Activated T-helper 1 cell treated with anti-CD3 and anti-CD28 coated beads, Interleukin-12 subunit alpha, Interleukin-12 subunit beta, Interleukin-2, Interleukin-4 antibody, amounts not matched to agents 30 ng/mL and 10 ng/mL and 1 ng/mL, durations not matched to agents 14 hours and 24 hours and 36 hours (primary cell): Measurements from ENCODE around the gene JMJD6. TPM values are rescaled to one million over a fixed set of nuclear protein-coding genes. Genes with fewer than 3 reads are reported as not detected.
"Not testable (repeated sequence)": the region's sequence is repeated elsewhere in the genome, so short reads cannot be mapped to it uniquely, and the experiment has no call there.

Experiments
- DNase-seq: peaks from one replicate; pipeline ENCODE4 v3.0.0; 2021; ENCODE audit warnings: low spot score
- H3K27ac Mint-ChIP-seq: one replicate; pipeline ENCODE4 v1.8.0; 2021; ENCODE audit warnings: mild to moderate bottlenecking, mixed read lengths
- H3K27me3 Mint-ChIP-seq: one replicate; pipeline ENCODE4 v1.8.0; 2022; ENCODE audit warnings: mild to moderate bottlenecking, moderate library complexity, mixed read lengths; ENCODE audit not compliant: insufficient read depth
- H3K36me3 Mint-ChIP-seq: one replicate; pipeline ENCODE4 v1.8.0; 2021; ENCODE audit warnings: low read depth, mixed read lengths
- H3K4me1 Mint-ChIP-seq: one replicate; pipeline ENCODE4 v1.8.0; 2021; ENCODE audit warnings: low read depth, mixed read lengths
- H3K4me3 Mint-ChIP-seq: one replicate; pipeline ENCODE4 v1.8.0; 2021; ENCODE audit warnings: mild to moderate bottlenecking, moderate library complexity, mixed read lengths
- H3K9me3 Mint-ChIP-seq: one replicate; pipeline ENCODE4 v1.8.0; 2021; ENCODE audit warnings: mixed read lengths
- intact Hi-C: fragments of 100-400 bp; cut with micrococcal nuclease; formaldehyde crosslinking; loops from one replicate; pipeline ENCODE4 v1.15.1; 2024
- total RNA-seq: library from RNA; stranded (reverse); gene quantifications from 2 replicates; pipeline ENCODE4 v1.2.3, GENCODE V29; 2022

The JMJD6 gene
- 80.5 TPM in 2 replicates for total RNA-seq

- peak; percentile 95 for DNase-seq
- peak within 1 kb of the TSS; percentile 95 for H3K4me3 Mint-ChIP-seq
- H3K36me3 Mint-ChIP-seq: peaks cover 35% of the 10 kb centered on the region
- no peaks in the 10 kb centered on the region for H3K9me3 Mint-ChIP-seq
- H3K27ac Mint-ChIP-seq: peak within 1 kb of the TSS; percentile 96
- peaks cover 42% of the 10 kb centered on the region for H3K4me1 Mint-ChIP-seq
- intact Hi-C loops: loop anchor here (1.0 to 5.0 kb wide), 8 partner anchors 11 to 1406 kb away; partner anchors contain the start of genes ACOX1, SEC14L1, SRSF2 and TEN1
- no peaks in the 10 kb centered on the region for H3K27me3 Mint-ChIP-seq
Measured at GRCh38 chr17:76726231-76726775, at the start of gene JMJD6. Gene JMJD6, minus strand, starts transcription at chr17:76726606. Its CDS starts 131 bp downstream, at chr17:76726475.

GRCh38 chr17:76775021-76775600, 48.7 kb upstream of the JMJD6 start:
- Mint-ChIP-seq H3K4me3 (no peak overlapping the region), H3K36me3 (peaks cover 43% of the 10 kb centered on the region), H3K4me1 (peaks cover 18% of the 10 kb centered on the region), H3K9me3 (no peaks in the 10 kb centered on the region), H3K27me3 (no peaks in the 10 kb centered on the region), H3K27ac (no peak overlapping the region)
- intact Hi-C loops: no loop called here
- no peak for DNase-seq

GRCh38 chr17:76772842-76773525, 46.6 kb upstream of the JMJD6 start:
- peak overlapping the region; percentile 35 for H3K27ac Mint-ChIP-seq
- no peaks in the 10 kb centered on the region for H3K9me3 Mint-ChIP-seq
- DNase-seq: no peak
- peak overlapping the region; percentile 48 for H3K4me3 Mint-ChIP-seq
- no peaks in the 10 kb centered on the region for H3K27me3 Mint-ChIP-seq
- intact Hi-C loops: no loop called here
- H3K4me1 Mint-ChIP-seq: peaks cover 18% of the 10 kb centered on the region
- H3K36me3 Mint-ChIP-seq: peaks cover 44% of the 10 kb centered on the region

- Mint-ChIP-seq H3K36me3 (peaks cover 10% of the 10 kb centered on the region), H3K4me1 (peaks cover 8% of the 10 kb centered on the region), H3K4me3 (no peak overlapping the region), H3K9me3 (no peaks in the 10 kb centered on the region), H3K27ac (no peak overlapping the region), H3K27me3 (no peaks in the 10 kb centered on the region)
- intact Hi-C loops: no loop called here
- no peak for DNase-seq
Measured at GRCh38 chr17:76758570-76758969, 32.2 kb upstream of the JMJD6 start.

- H3K4me3 Mint-ChIP-seq: no peak overlapping the region
- H3K9me3 Mint-ChIP-seq: no peaks in the 10 kb centered on the region
- peaks cover 21% of the 10 kb centered on the region for H3K4me1 Mint-ChIP-seq
- H3K27me3 Mint-ChIP-seq: no peaks in the 10 kb centered on the region
- intact Hi-C loops: no loop called here
- no peak overlapping the region for H3K27ac Mint-ChIP-seq
- peaks cover 14% of the 10 kb centered on the region for H3K36me3 Mint-ChIP-seq
- no peak for DNase-seq
Measured at GRCh38 chr17:76757256-76757655, 30.9 kb upstream of the JMJD6 start.

GRCh38 chr17:76755285-76755684, 28.9 kb upstream of the JMJD6 start:
- intact Hi-C loops: no loop called here
- Mint-ChIP-seq H3K4me3 (no peak overlapping the region), H3K36me3 (peaks cover 17% of the 10 kb centered on the region), H3K4me1 (peaks cover 26% of the 10 kb centered on the region), H3K27me3 (no peaks in the 10 kb centered on the region), H3K27ac (no peak overlapping the region), H3K9me3 (no peaks in the 10 kb centered on the region)
- DNase-seq: no peak

GRCh38 chr17:76753061-76753961, 26.9 kb upstream of the JMJD6 start:
- Mint-ChIP-seq H3K27me3 (no peaks in the 10 kb centered on the region), H3K36me3 (peaks cover 26% of the 10 kb centered on the region), H3K27ac (peak overlapping the region; percentile 90), H3K4me3 (peak overlapping the region; percentile 84), H3K4me1 (peaks cover 26% of the 10 kb centered on the region), H3K9me3 (no peaks in the 10 kb centered on the region)
- intact Hi-C loops: loop anchor here (1.0 kb wide), 1 partner anchor 16 kb away; the partner anchor contains the start of gene SRSF2
- DNase-seq: no peak

- peaks cover 26% of the 10 kb centered on the region for H3K4me1 Mint-ChIP-seq
- intact Hi-C loops: no loop called here
- H3K27ac Mint-ChIP-seq: peak overlapping the region; percentile 86
- peak overlapping the region; percentile 74 for H3K4me3 Mint-ChIP-seq
- H3K27me3 Mint-ChIP-seq: no peaks in the 10 kb centered on the region
- H3K9me3 Mint-ChIP-seq: no peaks in the 10 kb centered on the region
- peaks cover 21% of the 10 kb centered on the region for H3K36me3 Mint-ChIP-seq
- DNase-seq: no peak
Measured at GRCh38 chr17:76752006-76752405, 25.6 kb upstream of the JMJD6 start.

- Mint-ChIP-seq H3K27ac (peak overlapping the region; percentile 44), H3K27me3 (no peaks in the 10 kb centered on the region), H3K36me3 (peaks cover 20% of the 10 kb centered on the region), H3K4me1 (peaks cover 28% of the 10 kb centered on the region), H3K9me3 (no peaks in the 10 kb centered on the region), H3K4me3 (no peak overlapping the region)
- intact Hi-C loops: no loop called here
- DNase-seq: no peak
Measured at GRCh38 chr17:76751416-76751993, 25.1 kb upstream of the JMJD6 start.

- intact Hi-C loops: no loop called here
- H3K27ac Mint-ChIP-seq: no peak overlapping the region
Measured at GRCh38 chr17:76748657-76749056, 22.3 kb upstream of the JMJD6 start.

GRCh38 chr17:76747716-76748363, 21.4 kb upstream of the JMJD6 start:
- Mint-ChIP-seq H3K27ac (no peak overlapping the region), H3K27me3 (no peaks in the 10 kb centered on the region), H3K9me3 (no peaks in the 10 kb centered on the region), H3K36me3 (peaks cover 31% of the 10 kb centered on the region), H3K4me3 (no peak overlapping the region), H3K4me1 (peaks cover 32% of the 10 kb centered on the region)
- no peak for DNase-seq
- intact Hi-C loops: no loop called here

More at GRCh38 chr17:76748657-76749056, 22.3 kb upstream of the JMJD6 start:
- Mint-ChIP-seq H3K27me3 (no peaks in the 10 kb centered on the region), H3K4me3 (no peak overlapping the region), H3K4me1 (peaks cover 41% of the 10 kb centered on the region), H3K36me3 (peaks cover 34% of the 10 kb centered on the region), H3K9me3 (no peaks in the 10 kb centered on the region)
- DNase-seq: no peak

GRCh38 chr17:76745785-76746184, 19.4 kb upstream of the JMJD6 start:
- H3K4me3 Mint-ChIP-seq, DNase-seq, H3K9me3 Mint-ChIP-seq, H3K27ac Mint-ChIP-seq, intact Hi-C loops, H3K27me3 Mint-ChIP-seq: not testable (repeated sequence)
- H3K4me1 Mint-ChIP-seq: peaks cover 27% of the 10 kb centered on the region
- peaks cover 38% of the 10 kb centered on the region for H3K36me3 Mint-ChIP-seq
